GM18951 (cell line): ENCODE measurements around the gene FAM219A.

Experiments used
- POLR2A ChIP-seq: IDR thresholded peaks from 4 replicates; pipeline ENCODE4 v1.6.1; 2011; ENCODE audit warnings: mild to moderate bottlenecking; ENCODE audit not compliant: insufficient read length, insufficient read depth; ENCODE audit errors: extremely low read depth
- in situ Hi-C: fragments of 300-500 bp; cut with MboI; formaldehyde crosslinking; loops from one replicate; pipeline ENCODE4 v1.12.0; 2022; ENCODE audit warnings: low sequenced_read_pairs, mixed read lengths, inconsistent platforms; ENCODE audit not compliant: unreplicated experiment

Gene FAM219A

GRCh38 chr9:34443976-34444375 lies 14.4 kb downstream of the FAM219A start:
- in situ Hi-C loops, result loop anchor here (10.0 kb wide), 1 partner anchor 61 kb away; no protein-coding TSS in a partner anchor
- no peak for TF ChIP-seq POLR2A

- in situ Hi-C loops, result loop anchor here (10.0 kb wide), 1 partner anchor 61 kb away; no protein-coding TSS in a partner anchor
- TF ChIP-seq POLR2A, result no peak
These were observed 14.8 kb downstream of the FAM219A start for GRCh38 chr9:34443533-34443932.

DNA sequence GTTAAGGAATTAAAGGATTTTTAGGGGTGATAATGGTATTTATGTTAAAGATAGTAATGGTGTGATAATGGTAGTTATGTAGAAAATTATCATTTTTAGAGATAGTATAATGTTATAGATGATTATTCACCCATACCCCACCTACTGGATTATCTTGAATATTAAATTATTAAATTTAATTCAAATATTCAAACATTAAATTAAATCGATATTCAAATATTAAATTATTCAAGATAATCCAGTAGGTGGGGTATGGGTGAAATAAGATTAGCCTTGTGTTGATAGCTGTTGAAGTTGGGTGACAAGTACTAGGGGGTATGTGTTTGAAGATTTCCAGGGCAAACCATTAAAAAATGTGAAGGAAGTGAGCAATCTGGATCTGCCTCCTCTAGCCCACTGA lies 15.6 kb downstream of the FAM219A start:
- TF ChIP-seq POLR2A, result no peak
- in situ Hi-C loops, result loop anchor here (10.0 kb wide), 1 partner anchor 62 kb away; no protein-coding TSS in a partner anchor

DNA sequence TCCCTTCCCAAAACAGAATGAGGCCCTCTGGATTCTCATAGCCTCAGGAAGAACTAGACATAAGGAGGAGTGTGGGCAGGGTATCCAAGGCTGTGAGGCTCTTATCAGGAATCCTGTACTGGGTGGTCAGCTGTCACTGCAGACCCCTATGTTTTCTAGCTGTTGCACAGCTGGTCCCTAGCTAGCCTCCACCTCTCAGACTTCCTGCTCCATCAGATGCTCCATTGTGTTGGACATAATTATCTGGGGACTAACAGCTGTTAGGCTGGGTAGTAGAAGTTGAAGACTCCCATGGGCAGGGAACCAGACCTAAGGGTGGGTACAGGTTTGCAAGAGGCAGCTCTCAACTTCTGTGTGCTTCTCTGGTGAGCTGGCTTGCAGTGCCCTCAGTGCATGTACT lies 18.4 kb downstream of the FAM219A start:
- in situ Hi-C loops, result loop anchor here (10.0 kb wide), 1 partner anchor 65 kb away; no protein-coding TSS in a partner anchor
- no peak for TF ChIP-seq POLR2A

GRCh38 chr9:34438465-34438864 lies 19.9 kb downstream of the FAM219A start:
- in situ Hi-C loops, result loop anchor here (10.0 kb wide), 1 partner anchor 156 kb away; no protein-coding TSS in a partner anchor

DNA sequence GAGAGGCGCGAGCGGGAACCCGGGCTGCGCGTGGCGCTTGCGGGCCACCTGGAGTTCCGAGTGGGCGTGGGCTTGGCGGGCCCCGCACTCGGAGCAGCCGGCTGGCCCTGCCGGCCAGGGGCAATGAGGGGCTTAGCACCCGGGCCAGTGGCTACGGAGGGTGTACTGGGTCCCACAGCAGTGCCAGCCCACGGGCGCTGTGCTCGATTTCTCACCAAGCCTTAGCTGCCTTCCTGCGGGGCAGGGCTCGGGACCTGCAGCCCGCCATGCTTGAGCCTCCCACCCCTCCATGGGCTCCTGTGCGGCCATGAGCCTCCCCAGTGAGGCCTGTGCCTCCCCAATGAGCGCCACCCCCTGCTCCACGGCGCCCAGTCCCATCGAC lies 20.5 kb downstream of the FAM219A start:
- in situ Hi-C loops, result loop anchor here (10.0 kb wide), 1 partner anchor 157 kb away; no protein-coding TSS in a partner anchor

DNA sequence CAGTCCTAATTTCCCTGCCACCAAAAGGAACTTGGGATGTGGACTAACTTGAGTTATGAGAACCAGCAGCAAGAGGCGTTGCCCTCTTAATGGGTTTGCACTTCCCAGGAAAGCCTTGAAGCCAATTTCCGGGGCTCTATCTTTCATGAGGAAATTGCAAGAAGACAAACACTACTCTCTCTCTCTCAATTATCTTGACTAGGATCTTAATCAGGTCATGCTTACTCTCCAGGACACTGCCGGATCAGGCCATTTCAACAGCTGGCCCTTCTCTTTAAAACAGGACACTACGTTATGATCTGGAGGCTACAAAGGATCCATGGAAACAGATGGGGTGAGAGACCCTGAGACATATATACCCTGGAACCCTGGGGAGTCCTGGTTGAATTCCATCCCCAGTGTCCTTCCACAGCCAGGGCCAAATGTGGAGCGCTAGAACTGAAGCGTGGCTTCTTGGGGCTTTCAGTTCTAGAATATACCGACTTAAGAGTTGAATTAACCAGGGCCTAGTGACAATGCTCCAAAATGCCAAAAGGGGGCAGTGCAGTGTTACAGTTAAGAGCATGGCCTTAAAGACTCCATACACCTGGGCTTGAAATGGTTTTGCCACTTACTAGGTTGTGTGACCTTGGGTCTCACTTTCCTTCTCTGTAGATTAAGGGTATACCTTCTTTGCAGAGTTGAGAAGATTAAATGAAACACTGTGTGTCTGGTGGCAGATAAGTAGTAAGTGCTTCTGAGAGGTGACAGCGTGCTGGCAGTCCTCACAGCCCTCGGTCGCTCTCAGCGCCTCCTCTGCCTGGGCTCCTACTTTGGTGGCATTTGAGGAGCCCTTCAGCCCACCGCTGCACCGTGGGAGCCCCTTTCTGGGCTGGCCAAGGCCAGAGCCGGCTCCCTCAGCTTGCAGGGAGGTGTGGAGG lies 21.1 kb downstream of the FAM219A start:
- in situ Hi-C loops, result loop anchor here (10.0 kb wide), 1 partner anchor 158 kb away; no protein-coding TSS in a partner anchor
- TF ChIP-seq POLR2A, result no peak

DNA sequence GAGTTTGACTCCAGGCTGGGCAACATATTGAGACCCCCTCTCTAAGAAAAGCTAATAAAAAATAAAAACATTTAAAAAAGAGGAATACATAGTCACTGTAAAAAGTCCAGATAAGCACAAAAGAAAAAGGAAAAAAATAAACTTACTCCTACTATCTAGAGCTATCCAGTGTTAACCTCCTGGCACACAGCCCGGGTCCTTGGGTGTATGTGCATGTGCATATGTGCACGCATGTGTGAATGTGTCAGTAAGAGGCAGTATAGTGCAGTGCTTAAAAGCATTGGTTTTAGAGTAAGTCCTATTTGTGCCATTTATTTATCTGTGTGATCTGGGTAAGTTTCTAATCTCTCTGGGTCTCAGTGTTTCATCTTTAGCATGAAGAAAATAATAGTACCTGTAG lies 26.7 kb downstream of the FAM219A start:
- in situ Hi-C loops, result loop anchor here (10.0 kb wide), 1 partner anchor 163 kb away; no protein-coding TSS in a partner anchor
- TF ChIP-seq POLR2A, result no peak

DNA sequence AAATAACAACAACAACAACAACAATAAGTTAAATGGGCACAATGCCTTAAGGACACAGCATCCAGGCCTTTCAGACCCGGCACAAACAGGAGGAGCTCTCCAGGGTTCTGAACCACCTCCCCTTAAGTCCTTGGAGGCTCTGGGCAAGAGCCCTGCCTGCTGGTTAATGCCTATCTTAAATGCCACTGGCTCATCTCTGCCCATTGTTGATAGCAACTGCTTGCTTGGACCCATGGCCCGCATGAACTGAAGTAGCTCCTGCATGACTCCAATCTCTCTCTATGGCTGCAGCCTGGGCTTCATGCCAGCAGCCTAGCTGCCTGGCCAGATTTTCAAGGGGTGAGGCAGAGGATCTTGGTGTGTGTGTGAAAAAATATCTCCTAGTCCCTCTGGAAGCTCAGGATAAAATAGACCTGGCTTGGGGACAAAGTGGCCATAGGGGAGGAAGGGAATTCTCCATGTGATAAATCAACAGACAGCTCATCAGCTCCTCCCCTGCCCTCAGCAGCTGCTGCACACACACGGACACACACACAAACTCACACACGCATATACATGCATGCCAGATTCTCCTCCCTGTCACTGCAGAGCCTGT lies 27.4 kb downstream of the FAM219A start:
- no peak for TF ChIP-seq POLR2A
- in situ Hi-C loops, result loop anchor here (10.0 kb wide), 1 partner anchor 164 kb away; no protein-coding TSS in a partner anchor

- in situ Hi-C loops, result no loop called here
- no peak for TF ChIP-seq POLR2A
These were observed 29.9 kb downstream of the FAM219A start for GRCh38 chr9:34428325-34428958.

DNA sequence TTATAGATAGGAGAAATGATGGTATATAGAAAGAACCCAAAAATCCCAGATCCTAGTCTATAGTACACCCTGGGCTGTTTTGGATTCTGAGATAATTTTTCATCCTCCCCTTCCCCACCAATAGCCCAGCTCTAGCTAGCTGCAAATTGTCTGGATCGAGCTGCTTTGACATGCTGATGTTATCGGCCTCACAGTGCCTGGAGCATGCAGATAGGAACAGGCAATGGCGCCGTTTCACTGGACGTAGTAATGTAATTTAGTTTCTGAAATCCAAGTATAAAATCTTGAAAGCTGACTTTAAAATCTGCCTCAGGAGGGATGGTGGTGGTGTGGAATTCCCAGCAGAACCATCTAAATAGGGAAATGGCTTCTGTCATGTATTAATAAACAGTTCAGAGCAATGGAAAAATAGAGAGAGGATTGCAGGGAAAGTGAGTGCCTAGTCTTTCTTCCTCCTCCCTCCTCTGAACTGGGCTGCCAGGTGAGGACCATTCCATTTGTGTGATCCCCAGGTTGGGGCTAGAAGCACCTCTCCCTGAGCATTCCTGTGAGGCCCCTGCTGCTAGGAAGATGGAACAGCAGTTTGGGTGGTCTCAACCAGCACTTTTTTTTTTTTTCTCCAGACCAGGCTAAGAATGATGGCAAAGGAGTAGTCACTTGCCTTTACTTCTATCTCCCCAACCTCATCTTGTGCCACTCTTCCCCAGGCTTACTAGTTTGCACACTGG lies 31.9 kb downstream of the FAM219A start:
- in situ Hi-C loops, result no loop called here
- TF ChIP-seq POLR2A, result no peak

DNA sequence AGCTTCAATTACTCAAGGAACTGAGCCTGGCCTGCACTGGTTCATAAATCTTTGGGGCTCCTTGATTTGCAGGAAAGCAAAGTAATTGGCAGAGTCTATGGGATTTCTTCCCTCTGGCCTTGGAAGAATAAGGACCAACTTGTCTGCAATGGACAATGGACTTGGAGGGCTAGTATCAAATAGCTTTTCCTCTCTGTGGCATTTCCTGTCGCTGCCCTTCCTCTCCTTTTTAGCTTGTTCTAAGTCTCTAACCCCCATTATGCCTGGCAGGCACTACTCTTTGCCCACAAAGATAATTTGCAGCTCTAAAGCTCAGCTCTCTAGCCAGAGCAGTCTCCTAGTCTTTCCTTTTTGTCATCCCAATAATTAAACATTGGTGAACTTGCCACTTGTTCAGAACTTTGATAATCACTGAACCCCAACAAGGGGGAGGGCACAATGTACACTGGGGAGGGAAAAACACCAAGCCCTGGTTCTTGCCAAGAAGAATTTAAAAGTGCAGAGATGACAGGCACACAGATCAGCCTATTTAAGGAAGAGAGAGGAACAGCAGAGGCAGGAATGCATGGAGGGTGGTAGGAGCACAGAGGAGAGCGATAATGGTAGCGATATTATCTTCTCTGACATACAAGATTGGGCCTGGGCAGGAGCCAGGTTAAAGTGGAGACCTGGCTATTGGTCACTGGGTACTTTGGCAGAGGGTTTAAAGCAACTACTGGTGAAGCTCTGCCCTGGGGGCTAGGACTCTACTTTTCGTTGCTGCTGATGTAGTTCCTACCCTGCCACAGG lies 38.5 kb downstream of the FAM219A start:
- in situ Hi-C loops, result no loop called here

More for the DNA sequence above, 38.5 kb downstream of the FAM219A start:
- no peak for TF ChIP-seq POLR2A
